K562 (cell line): ENCODE results near the gene OR2W3. TPM values are rescaled to one million over a fixed set of nuclear protein-coding genes. Genes with fewer than 3 reads are reported as not detected.

Experiments used
- ATAC-seq: fragments of 200-7000 bp; cut with Tn5 transposase; 3 replicates; pipeline ENCODE4 v1.9.1; 2020; ENCODE audit warnings: moderate library complexity
- BruUV-seq: library from RNA; stranded (reverse); fragments of 400-500 nt; replicated peaks from 2 replicates; lab custom pipeline; 2021; lab: Mats Ljungman, UMichigan
- CTCF ChIA-PET: fragments of 300-600 bp; formaldehyde crosslinking; extraction: SDS; loops from one replicate; lab custom pipeline; 2021; ENCODE audit warnings: low intra/inter-chr PET ratio; lab: Yijun Ruan, JAX
- POLR2A ChIA-PET: fragments of 300-600, 350-650 bp; sonication (Branson Sonifier 250); formaldehyde crosslinking; extraction: SDS; loops from one replicate; lab custom pipeline; 2021; ENCODE audit warnings: antibody characterized with exemption, inconsistent platforms; lab: Yijun Ruan, JAX
- DNase-seq, 4 experiments: peaks; one replicate each; pipeline versions ENCODE4 v3.0.0 to v3.0.0-alpha.2; 2011 to 2018; ENCODE audit warnings: low spot score in 3 of 4, mixed read lengths in 3 of 4; ENCODE audit errors: extremely low read depth in 1 of 4
- FAIRE-seq: peaks from 2 replicates; lab custom pipeline; 2011; peaks lifted over from hg19 to GRCh38; lab: Jason Lieb, UNC
- H2AFZ ChIP-seq: 2 replicates; pipeline ENCODE4 v1.6.0; 2011; ENCODE audit warnings: low read depth, low read length, control low read depth, inconsistent platforms
- H3K27ac ChIP-seq: fragments of 200-600 bp; 3 replicates; pipeline ENCODE4 v1.8.0; 2011; ENCODE audit warnings: low read depth, mild to moderate bottlenecking, control low read depth, inconsistent platforms, low read length, moderate library complexity, mixed read lengths; ENCODE audit errors: extremely low read depth
- H3K27me3 ChIP-seq, 2 experiments: fragments of 300-600 bp in 1 of 2; 2 replicates in 1 of 2; 3 replicates in 1 of 2; pipeline versions ENCODE4 v1.6.0 to v1.8.0; 2011; ENCODE audit warnings: inconsistent platforms in 2 of 2, low read length in 2 of 2, mild to moderate bottlenecking in 1 of 2, mixed read lengths in 1 of 2, moderate library complexity in 1 of 2; ENCODE audit not compliant: control insufficient read depth in 2 of 2, insufficient read depth in 2 of 2
- H3K36me3 ChIP-seq: fragments of 300-600 bp; 3 replicates; pipeline ENCODE4 v1.8.0; 2011; ENCODE audit warnings: mild to moderate bottlenecking, low read length, inconsistent platforms; ENCODE audit not compliant: control insufficient read depth, insufficient read depth
- H3K4me1 ChIP-seq, 2 experiments: fragments of 200-600 bp in 1 of 2; replicated peaks in 1 of 2; 2 replicates in 1 of 2; 3 replicates in 1 of 2; pipeline versions ENCODE4 v1.5.1 to v1.8.0; 2011; ENCODE audit warnings: inconsistent platforms in 2 of 2, low read length in 2 of 2, mild to moderate bottlenecking in 1 of 2, mixed read lengths in 1 of 2, moderate library complexity in 1 of 2; ENCODE audit not compliant: control insufficient read depth in 2 of 2, insufficient read depth in 2 of 2
- H3K4me2 ChIP-seq: 2 replicates; pipeline ENCODE4 v1.6.1; 2011; ENCODE audit warnings: low read length, control low read depth, inconsistent platforms, mixed read lengths; ENCODE audit not compliant: insufficient read depth
- H3K4me3 ChIP-seq: fragments of 200-600 bp; sonication (generic), shearing (Covaris generic); 2 replicates; pipeline ENCODE4 v1.5.1; 2016; ENCODE audit warnings: control low read depth, inconsistent platforms
- H3K79me2 ChIP-seq: fragments of 200-600 bp; 3 replicates; pipeline ENCODE4 v1.8.0; 2011; ENCODE audit warnings: low read length, inconsistent platforms; ENCODE audit not compliant: control insufficient read depth, insufficient read depth
- H3K9ac ChIP-seq, 2 experiments: 2 replicates each; pipeline versions ENCODE4 v1.6.0 to v1.6.1; 2011; ENCODE audit warnings: low read depth in 2 of 2, low read length in 2 of 2, control low read depth in 1 of 2, inconsistent platforms in 1 of 2, mild to moderate bottlenecking in 1 of 2, mixed read lengths in 1 of 2; ENCODE audit not compliant: insufficient read depth in 1 of 2
- H3K9me1 ChIP-seq: one replicate; pipeline ENCODE4 v1.6.0; 2011; ENCODE audit warnings: inconsistent platforms, mild to moderate bottlenecking, low read length, moderate library complexity; ENCODE audit not compliant: control insufficient read depth, insufficient read depth
- H3K9me3 ChIP-seq: replicated peaks from 2 replicates; pipeline ENCODE4 v1.5.1; 2011; ENCODE audit warnings: low read depth, low read length, inconsistent platforms; ENCODE audit not compliant: control insufficient read depth, insufficient read depth
- H4K20me1 ChIP-seq: replicated peaks from 2 replicates; pipeline ENCODE4 v1.6.1; 2011; ENCODE audit warnings: low read length, inconsistent platforms, mixed read lengths; ENCODE audit not compliant: control insufficient read depth, insufficient read depth
- ATF7 ChIP-seq: fragments of 450-650 bp; IDR thresholded peaks from 2 replicates; pipeline ENCODE4 v1.7.1; 2014; ENCODE audit warnings: mild to moderate bottlenecking, moderate library complexity
- CREM ChIP-seq: IDR thresholded peaks from 2 replicates; pipeline ENCODE4 v1.6.1; 2014; ENCODE audit warnings: antibody characterized with exemption, low read depth
- FOXP1 ChIP-seq: sonication (generic); formaldehyde crosslinking; IDR thresholded peaks from 2 replicates; pipeline ENCODE4 v1.8.0; 2022; ENCODE audit warnings: mild to moderate bottlenecking, missing genetic modification reagents
- FUS ChIP-seq: fragments of 200-400 bp; formaldehyde crosslinking; optimal IDR thresholded peaks from 2 replicates; pipeline ENCODE3; 2017; ENCODE audit warnings: low read depth, low read length
- HMG20B ChIP-seq: fragments of 250-450 bp; sonication (Bioruptor Pico); IDR thresholded peaks from 2 replicates; pipeline ENCODE4 v1.5.0; 2021; ENCODE audit warnings: mild to moderate bottlenecking
- KDM5B ChIP-seq: fragments of 200-600 bp; sonication (generic); IDR thresholded peaks from 2 replicates; pipeline ENCODE4 v1.6.1; 2012; ENCODE audit warnings: low read depth, mild to moderate bottlenecking, moderate library complexity, low read length, control low read depth, inconsistent platforms; ENCODE audit not compliant: insufficient replicate concordance
- POLR2AphosphoS2 ChIP-seq: IDR thresholded peaks from 2 replicates; pipeline ENCODE4 v1.6.1; 2012; ENCODE audit warnings: low read length, improper control_type of control experiment
- POLR3A ChIP-seq: IDR thresholded peaks from 2 replicates; pipeline ENCODE4 v1.6.1; 2011; ENCODE audit warnings: borderline replicate concordance, mild to moderate bottlenecking, moderate library complexity; ENCODE audit not compliant: insufficient read length, insufficient read depth; ENCODE audit errors: extremely low read depth
- RBM25 ChIP-seq: fragments of 200-400 bp; formaldehyde crosslinking; IDR thresholded peaks from 2 replicates; pipeline ENCODE4 v1.6.1; 2018; ENCODE audit warnings: low read length, low read depth, moderate library complexity; ENCODE audit not compliant: severe bottlenecking
- SMARCA5 ChIP-seq: fragments of 450-650 bp; IDR thresholded peaks from 2 replicates; pipeline ENCODE4 v1.6.1; 2016
- SNAPC5 ChIP-seq: fragments of 250-450 bp; sonication (Bioruptor Pico); IDR thresholded peaks from 2 replicates; pipeline ENCODE4 v1.8.0; 2021; ENCODE audit warnings: moderate library complexity, mild to moderate bottlenecking, inconsistent platforms
- ZBTB33 ChIP-seq: sonication (generic); formaldehyde crosslinking; IDR thresholded peaks from 2 replicates; pipeline ENCODE4 v1.8.1; 2023; ENCODE audit warnings: mild to moderate bottlenecking, missing genetic modification reagents
- WGBS: fragments of 100-300 bp; shearing (Covaris generic); methylation state at CpG from one replicate; pipeline ENCODE4 v1.1.6; 2016; ENCODE audit warnings: low coverage, mixed read lengths; ENCODE audit not compliant: insufficient coverage; ENCODE audit errors: missing lambda C conversion rate; 5-methylcytosine and 5-hydroxymethylcytosine counted together
- in situ Hi-C: fragments of 300-500 bp; cut with MboI; formaldehyde crosslinking; loops from 4 replicates; pipeline ENCODE4 v1.15.0; 2018; ENCODE audit warnings: inconsistent platforms, mixed read lengths
- intact Hi-C: fragments of 100-400 bp; cut with micrococcal nuclease; formaldehyde crosslinking; loops from 2 replicates; pipeline ENCODE4 v1.14.2; 2022
- polyA plus RNA-seq, 8 experiments: library from polyadenylated mRNA; depleted of rRNA in 4 of 8; stranded (reverse) in 5 of 8; unstranded in 3 of 8; fragments of >200 nt; fragmentation: Nextera tagmentation in 2 of 8; fragmentation: Illumina TruSeq in 1 of 8; extraction: Ambion mirVana in 2 of 8; extraction: Trizol in 1 of 8; gene quantifications; 2 replicates each; pipeline versions ENCODE4 v1.2.1 to v1.2.3, GENCODE V29; 2011 to 2014; ENCODE audit warnings: inconsistent platforms in 1 of 8, missing spikeins in 1 of 8
- total RNA-seq, 7 experiments: library from RNA; depleted of rRNA in 6 of 7; stranded (reverse); fragments of >200 nt in 6 of 7; fragmentation: Illumina TruSeq in 2 of 7; extraction: Trizol in 2 of 7; gene quantifications; 2 replicates each; pipeline versions ENCODE4 v1.2.1 to v1.2.3, GENCODE V29; 2011 to 2021; ENCODE audit warnings: low replicate concordance in 1 of 7

The OR2W3 gene
- total and polyA plus RNA-seq, 9 of the 15 experiments (the other 6 are each of a cell fraction or from before 2014, with no cell fraction given): 0.67 to 7.6 (median 3.7) TPM

GRCh38 chr1:247895976-247896375 is 589 bp downstream of the OR2W3 start:
- no peaks in the 10 kb centered on the region for H4K20me1 ChIP-seq
- H3K4me3 ChIP-seq: no peak overlapping the region
- no peaks in the 10 kb centered on the region for H3K79me2 ChIP-seq
- CTCF ChIA-PET: no interaction called here
- DNase-seq (no peak), ATAC-seq (no peak), FAIRE-seq (no peak)
- H3K4me1 ChIP-seq: no peaks in the 10 kb centered on the region
- no peaks in the 10 kb centered on the region for H3K9me1 ChIP-seq
- intact Hi-C loops: no loop called here
- 80% methylated on average over 14 of the region's 14 CpGs for WGBS
- BruUV-seq: no TSS peak
- no peak overlapping the region for H3K4me2 ChIP-seq
- no peaks in the 10 kb centered on the region for H3K36me3 ChIP-seq
- no peak overlapping the region for H3K27ac ChIP-seq
- no peaks in the 10 kb centered on the region for H3K27me3 ChIP-seq
- in situ Hi-C loops: no loop called here
- no peaks in the 10 kb centered on the region; the same call in none of the 2 replicates for H3K9me3 ChIP-seq
- H3K9ac ChIP-seq: no peak overlapping the region
- no peak overlapping the region for H2AFZ ChIP-seq
- TF ChIP-seq CREM: no peak
- no peak for TF ChIP-seq ATF7
- TF ChIP-seq ZBTB33 (CRISPR knock-in tag): no peak
- no peak for TF ChIP-seq KDM5B
- TF ChIP-seq SNAPC5: no peak
- no peak for TF ChIP-seq POLR3A
- no peak for TF ChIP-seq POLR2AphosphoS2
- no peak for TF ChIP-seq RBM25
- no peak for TF ChIP-seq FOXP1 (CRISPR knock-in tag)
- no peak for TF ChIP-seq HMG20B (CRISPR knock-in tag)
- TF ChIP-seq SMARCA5: no peak
- no peak for TF ChIP-seq FUS
- POLR2A ChIA-PET: interaction anchor here (1.5 to 1.6 kb wide), 2 partner anchors 9 to 11 kb away, joined by 4 to 6 read pairs; no protein-coding TSS in a partner anchor
